ENCODE data around the gene AJAP1. TPM values are rescaled to one million over a fixed set of nuclear protein-coding genes. Genes with fewer than 3 reads are reported as not detected.

AJAP1 gene
- total RNA-seq, 1 experiment from 2014 or later: not detected

DNA sequence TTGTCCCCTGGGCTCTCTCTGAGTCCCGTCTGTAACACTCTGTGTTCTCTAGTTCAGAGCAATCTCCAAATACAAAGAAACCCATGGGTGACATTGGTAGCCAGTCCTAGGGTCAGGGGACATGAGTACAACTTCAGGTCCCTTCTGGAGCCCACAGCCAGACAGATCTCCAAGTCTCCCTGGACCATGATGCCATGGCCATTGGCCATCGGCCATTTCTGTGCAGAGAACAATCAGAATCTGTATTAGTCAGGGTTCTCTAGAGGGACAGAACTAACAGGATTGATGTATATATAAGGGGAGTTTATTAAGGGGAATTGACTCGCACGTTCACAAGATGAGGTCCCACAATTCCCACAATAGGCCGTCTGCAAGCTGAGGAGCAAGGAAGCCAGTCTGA is 106.9 kb downstream of the AJAP1 start:
- no peaks in the 10 kb centered on the region for H3K9me2 ChIP-seq (ENCODE audit: insufficient read depth)
- H3K4me1 ChIP-seq (ENCODE audit: control insufficient read depth in 1 of 2, insufficient read depth in 2 of 2, low read length in 2 of 2): no peaks in the 10 kb centered on the region
- H3K4me2 ChIP-seq (ENCODE audit: low read length): no peak overlapping the region
- intact Hi-C loops (cut with micrococcal nuclease): no loop called here
- H3K27me3 ChIP-seq (ENCODE audit: insufficient read depth, low read length): no peaks in the 10 kb centered on the region
- no peak overlapping the region for H3K9ac ChIP-seq (ENCODE audit: low read length)
- H3K79me2 ChIP-seq (ENCODE audit: insufficient read depth, low read length): no peaks in the 10 kb centered on the region
- DNase-seq (ENCODE audit: low read depth, low spot score) (no peak), ATAC-seq (no peak)
- BruUV-seq (replicated peaks): no TSS peak
- no peak for TF ChIP-seq EGR1 (IDR thresholded peaks at IDR 0.05; ENCODE audit: low read depth)
- TF ChIP-seq RAD21 (IDR thresholded peaks at IDR 0.05; ENCODE audit: low read depth): no peak
- TF ChIP-seq, protein P1, sequence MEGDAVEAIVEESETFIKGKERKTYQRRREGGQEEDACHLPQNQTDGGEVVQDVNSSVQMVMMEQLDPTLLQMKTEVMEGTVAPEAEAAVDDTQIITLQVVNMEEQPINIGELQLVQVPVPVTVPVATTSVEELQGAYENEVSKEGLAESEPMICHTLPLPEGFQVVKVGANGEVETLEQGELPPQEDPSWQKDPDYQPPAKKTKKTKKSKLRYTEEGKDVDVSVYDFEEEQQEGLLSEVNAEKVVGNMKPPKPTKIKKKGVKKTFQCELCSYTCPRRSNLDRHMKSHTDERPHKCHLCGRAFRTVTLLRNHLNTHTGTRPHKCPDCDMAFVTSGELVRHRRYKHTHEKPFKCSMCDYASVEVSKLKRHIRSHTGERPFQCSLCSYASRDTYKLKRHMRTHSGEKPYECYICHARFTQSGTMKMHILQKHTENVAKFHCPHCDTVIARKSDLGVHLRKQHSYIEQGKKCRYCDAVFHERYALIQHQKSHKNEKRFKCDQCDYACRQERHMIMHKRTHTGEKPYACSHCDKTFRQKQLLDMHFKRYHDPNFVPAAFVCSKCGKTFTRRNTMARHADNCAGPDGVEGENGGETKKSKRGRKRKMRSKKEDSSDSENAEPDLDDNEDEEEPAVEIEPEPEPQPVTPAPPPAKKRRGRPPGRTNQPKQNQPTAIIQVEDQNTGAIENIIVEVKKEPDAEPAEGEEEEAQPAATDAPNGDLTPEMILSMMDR (IDR thresholded peaks at IDR 0.05 in 2 of 3, conservative IDR thresholded peaks at IDR 0.05 in 1 of 3; ENCODE audit: borderline replicate concordance in 1 of 3, insufficient read depth in 1 of 3, low read depth in 2 of 3, low read length in 2 of 3): no peak
- TF ChIP-seq ZNF274 (IDR thresholded peaks at IDR 0.05; ENCODE audit: low read depth, low read length): no peak
- TF ChIP-seq POLR2AphosphoS5 (IDR thresholded peaks at IDR 0.05; ENCODE audit: low read depth, low read length): no peak
- no peak for TF ChIP-seq SRF (IDR thresholded peaks at IDR 0.05; ENCODE audit: low read depth)
- no peak for TF ChIP-seq FOSL1 (IDR thresholded peaks at IDR 0.05; ENCODE audit: low read depth)
- TF ChIP-seq, protein P2, sequence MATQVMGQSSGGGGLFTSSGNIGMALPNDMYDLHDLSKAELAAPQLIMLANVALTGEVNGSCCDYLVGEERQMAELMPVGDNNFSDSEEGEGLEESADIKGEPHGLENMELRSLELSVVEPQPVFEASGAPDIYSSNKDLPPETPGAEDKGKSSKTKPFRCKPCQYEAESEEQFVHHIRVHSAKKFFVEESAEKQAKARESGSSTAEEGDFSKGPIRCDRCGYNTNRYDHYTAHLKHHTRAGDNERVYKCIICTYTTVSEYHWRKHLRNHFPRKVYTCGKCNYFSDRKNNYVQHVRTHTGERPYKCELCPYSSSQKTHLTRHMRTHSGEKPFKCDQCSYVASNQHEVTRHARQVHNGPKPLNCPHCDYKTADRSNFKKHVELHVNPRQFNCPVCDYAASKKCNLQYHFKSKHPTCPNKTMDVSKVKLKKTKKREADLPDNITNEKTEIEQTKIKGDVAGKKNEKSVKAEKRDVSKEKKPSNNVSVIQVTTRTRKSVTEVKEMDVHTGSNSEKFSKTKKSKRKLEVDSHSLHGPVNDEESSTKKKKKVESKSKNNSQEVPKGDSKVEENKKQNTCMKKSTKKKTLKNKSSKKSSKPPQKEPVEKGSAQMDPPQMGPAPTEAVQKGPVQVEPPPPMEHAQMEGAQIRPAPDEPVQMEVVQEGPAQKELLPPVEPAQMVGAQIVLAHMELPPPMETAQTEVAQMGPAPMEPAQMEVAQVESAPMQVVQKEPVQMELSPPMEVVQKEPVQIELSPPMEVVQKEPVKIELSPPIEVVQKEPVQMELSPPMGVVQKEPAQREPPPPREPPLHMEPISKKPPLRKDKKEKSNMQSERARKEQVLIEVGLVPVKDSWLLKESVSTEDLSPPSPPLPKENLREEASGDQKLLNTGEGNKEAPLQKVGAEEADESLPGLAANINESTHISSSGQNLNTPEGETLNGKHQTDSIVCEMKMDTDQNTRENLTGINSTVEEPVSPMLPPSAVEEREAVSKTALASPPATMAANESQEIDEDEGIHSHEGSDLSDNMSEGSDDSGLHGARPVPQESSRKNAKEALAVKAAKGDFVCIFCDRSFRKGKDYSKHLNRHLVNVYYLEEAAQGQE (IDR thresholded peaks at IDR 0.05; ENCODE audit: low read depth): no peak
- TF ChIP-seq JUND (IDR thresholded peaks at IDR 0.05): no peak
- TF ChIP-seq CEBPB (IDR thresholded peaks at IDR 0.05; ENCODE audit: low read depth): no peak
- no peak for TF ChIP-seq YY1 (IDR thresholded peaks at IDR 0.05; ENCODE audit: extremely low read depth, insufficient replicate concordance, low read depth, low read length)
- TF ChIP-seq, protein P3, sequence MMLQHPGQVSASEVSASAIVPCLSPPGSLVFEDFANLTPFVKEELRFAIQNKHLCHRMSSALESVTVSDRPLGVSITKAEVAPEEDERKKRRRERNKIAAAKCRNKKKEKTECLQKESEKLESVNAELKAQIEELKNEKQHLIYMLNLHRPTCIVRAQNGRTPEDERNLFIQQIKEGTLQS (IDR thresholded peaks at IDR 0.05): no peak
- H2AFZ ChIP-seq (ENCODE audit: low read depth, low read length, poor library complexity, severe bottlenecking): no peak overlapping the region
- H3K4me3 ChIP-seq (replicated peaks in 1 of 2; ENCODE audit: low read depth in 1 of 2, low read length in 2 of 2): no peak overlapping the region
- H4K20me1 ChIP-seq (ENCODE audit: insufficient read depth): no peaks in the 10 kb centered on the region
- ChIA-PET RAD21 (ENCODE audit: low non-redundant PET in 1 of 2, low total read pairs in 2 of 2, uncharacterized antibody in 2 of 2, unreplicated experiment in 2 of 2) (no interaction called here), POLR2A (no interaction called here), CTCF (no interaction called here)
- H3K36me3 ChIP-seq (ENCODE audit: control insufficient read depth in 1 of 2, insufficient read depth in 2 of 2, low read length in 2 of 2): no peaks in the 10 kb centered on the region
- H3K27ac ChIP-seq (ENCODE audit: low read depth, low read length): no peak overlapping the region
- H3K9me3 ChIP-seq (ENCODE audit: control insufficient read depth in 1 of 2, insufficient read depth in 1 of 2, low read depth in 1 of 2, low read length in 2 of 2): peaks cover 0 to 10% of the 10 kb centered on the region in 2 experiments; a peak in 2 of 4 replicates

Measured in HCT116 (cell line).